ENCODE results near the gene CACNA1I. TPM values are rescaled to one million over a fixed set of nuclear protein-coding genes. Genes with fewer than 3 reads are reported as not detected.

Gene CACNA1I
- total RNA-seq, 2 donors from 2014 or later = 0.08 TPM; not detected in 1

DNA sequence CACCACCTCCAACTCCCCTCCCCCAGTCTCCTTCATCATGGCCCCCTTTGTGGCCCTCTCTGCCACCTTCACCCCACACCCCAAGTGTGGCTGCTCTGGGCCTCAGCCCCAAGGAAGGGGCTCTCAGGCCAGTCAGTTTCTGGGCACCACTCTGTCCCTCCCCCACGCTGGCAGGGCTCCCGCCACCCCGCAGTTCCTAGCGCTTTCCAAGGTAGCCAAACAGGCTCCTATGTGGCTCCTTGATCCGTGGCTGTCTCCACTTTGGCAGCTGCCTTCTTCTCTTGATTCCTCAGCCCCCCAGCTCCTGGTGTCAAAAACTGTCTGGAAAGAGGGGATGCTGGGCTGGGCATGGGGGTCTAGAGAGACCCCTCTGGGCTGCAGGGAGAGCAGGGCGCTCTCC is 10.4 kb upstream of the CACNA1I start:
- Histone ChIP-seq H3K36me3 (no peaks in the 10 kb centered on the region), H3K4me1 (peaks cover 0 to 13% of the 10 kb centered on the region in 2 donors), H3K27me3 (peaks cover 8 to 14% of the 10 kb centered on the region in 2 donors), H3K27ac (no peak overlapping the region), H3K9me3 (no peaks in the 10 kb centered on the region), H3K4me3 (no peak overlapping the region)
- no peak for DNase-seq (ENCODE audit: low spot score)
- TF ChIP-seq, protein P1, sequence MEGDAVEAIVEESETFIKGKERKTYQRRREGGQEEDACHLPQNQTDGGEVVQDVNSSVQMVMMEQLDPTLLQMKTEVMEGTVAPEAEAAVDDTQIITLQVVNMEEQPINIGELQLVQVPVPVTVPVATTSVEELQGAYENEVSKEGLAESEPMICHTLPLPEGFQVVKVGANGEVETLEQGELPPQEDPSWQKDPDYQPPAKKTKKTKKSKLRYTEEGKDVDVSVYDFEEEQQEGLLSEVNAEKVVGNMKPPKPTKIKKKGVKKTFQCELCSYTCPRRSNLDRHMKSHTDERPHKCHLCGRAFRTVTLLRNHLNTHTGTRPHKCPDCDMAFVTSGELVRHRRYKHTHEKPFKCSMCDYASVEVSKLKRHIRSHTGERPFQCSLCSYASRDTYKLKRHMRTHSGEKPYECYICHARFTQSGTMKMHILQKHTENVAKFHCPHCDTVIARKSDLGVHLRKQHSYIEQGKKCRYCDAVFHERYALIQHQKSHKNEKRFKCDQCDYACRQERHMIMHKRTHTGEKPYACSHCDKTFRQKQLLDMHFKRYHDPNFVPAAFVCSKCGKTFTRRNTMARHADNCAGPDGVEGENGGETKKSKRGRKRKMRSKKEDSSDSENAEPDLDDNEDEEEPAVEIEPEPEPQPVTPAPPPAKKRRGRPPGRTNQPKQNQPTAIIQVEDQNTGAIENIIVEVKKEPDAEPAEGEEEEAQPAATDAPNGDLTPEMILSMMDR (IDR thresholded peaks at IDR 0.05) = no peak

DNA sequence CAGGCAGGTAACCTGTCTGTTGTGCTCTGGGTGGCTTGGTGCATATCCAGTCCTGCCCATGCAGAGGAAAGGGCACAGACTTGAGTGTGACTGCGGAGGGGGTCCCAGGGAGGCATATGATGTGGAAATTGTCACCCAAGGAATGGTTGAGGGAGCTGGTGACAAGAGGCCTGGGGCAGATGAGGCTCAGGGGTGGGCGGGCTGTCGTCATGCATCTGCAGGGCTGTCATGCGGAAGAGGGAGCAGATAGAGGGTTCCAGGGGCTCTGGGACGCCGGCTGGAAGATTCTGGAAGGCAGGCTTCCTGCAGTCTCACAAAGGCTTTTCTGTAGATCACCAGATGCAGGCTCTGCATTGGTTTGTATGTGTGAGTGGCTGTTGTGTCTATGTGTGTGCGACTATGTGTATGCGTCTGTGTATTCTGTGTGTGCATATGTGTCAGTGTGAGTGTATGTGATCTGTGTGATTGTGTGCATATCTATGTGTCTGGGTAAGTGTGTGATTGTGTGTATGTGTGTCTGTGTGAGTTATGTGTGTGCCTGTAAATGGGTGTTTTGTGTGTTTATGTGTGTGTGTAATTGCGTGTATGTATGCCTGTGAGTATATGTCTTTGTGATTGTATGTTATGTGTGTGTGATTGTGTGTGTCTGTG is 7.6 kb upstream of the CACNA1I start:
- Histone ChIP-seq H3K27ac (no peak overlapping the region), H3K36me3 (no peaks in the 10 kb centered on the region), H3K9me3 (no peaks in the 10 kb centered on the region), H3K27me3 (peaks cover 5 to 8% of the 10 kb centered on the region in 2 donors), H3K4me3 (no peak overlapping the region), H3K4me1 (peaks cover 0 to 7% of the 10 kb centered on the region in 2 donors)
- TF ChIP-seq, protein P1 (IDR thresholded peaks at IDR 0.05) = no peak
- DNase-seq (ENCODE audit: low spot score) = no peak

DNA sequence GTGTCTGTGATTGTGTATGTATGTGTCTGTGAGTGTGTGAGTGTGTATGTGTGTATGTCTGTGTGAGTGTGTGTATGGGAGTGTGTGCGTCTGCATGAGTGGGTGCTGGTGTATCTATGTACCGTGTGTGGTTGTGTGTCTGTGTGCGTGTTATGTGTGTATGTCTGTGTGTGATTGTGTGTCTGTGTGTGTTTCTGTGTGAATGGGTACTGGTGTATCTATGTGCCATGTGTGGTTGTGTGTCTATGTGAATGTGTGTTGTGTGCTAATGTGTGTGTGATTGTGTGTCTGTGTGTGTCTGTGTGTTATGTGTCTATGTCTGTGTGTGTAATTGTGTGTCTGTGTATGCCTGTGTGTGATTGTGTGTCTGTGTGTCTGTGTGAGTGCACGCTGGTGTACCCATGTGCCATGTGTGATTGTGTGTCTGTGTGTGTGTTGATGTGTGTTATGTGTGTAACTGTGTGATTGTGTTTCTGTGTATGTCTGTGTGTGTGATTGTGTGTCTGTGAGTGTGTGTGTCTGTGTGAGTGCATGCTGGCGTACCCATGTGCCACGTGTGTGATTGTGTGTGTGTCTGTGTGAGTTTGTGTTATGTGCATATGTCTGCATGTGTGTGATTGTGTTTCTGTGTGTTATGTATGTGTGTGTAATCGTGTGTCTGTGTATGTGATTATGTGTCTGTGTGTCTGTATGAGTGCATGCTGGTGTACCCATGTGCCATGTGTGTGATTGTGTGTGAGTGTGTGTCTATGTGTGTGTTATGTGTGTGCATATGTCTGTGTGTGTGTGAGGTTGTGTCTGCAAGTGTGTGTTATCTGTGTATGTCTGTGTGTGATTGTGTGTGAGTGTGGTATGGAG is 6.8 kb upstream of the CACNA1I start:
- no peak overlapping the region for H3K4me3 ChIP-seq
- TF ChIP-seq, protein P1 (IDR thresholded peaks at IDR 0.05) = no peak
- no peaks in the 10 kb centered on the region for H3K9me3 ChIP-seq
- no peak for DNase-seq (ENCODE audit: low spot score)
- no peaks in the 10 kb centered on the region for H3K36me3 ChIP-seq
- no peaks in the 10 kb centered on the region for H3K4me1 ChIP-seq
- no peaks in the 10 kb centered on the region for H3K27me3 ChIP-seq
- H3K27ac ChIP-seq = no peak overlapping the region

DNA sequence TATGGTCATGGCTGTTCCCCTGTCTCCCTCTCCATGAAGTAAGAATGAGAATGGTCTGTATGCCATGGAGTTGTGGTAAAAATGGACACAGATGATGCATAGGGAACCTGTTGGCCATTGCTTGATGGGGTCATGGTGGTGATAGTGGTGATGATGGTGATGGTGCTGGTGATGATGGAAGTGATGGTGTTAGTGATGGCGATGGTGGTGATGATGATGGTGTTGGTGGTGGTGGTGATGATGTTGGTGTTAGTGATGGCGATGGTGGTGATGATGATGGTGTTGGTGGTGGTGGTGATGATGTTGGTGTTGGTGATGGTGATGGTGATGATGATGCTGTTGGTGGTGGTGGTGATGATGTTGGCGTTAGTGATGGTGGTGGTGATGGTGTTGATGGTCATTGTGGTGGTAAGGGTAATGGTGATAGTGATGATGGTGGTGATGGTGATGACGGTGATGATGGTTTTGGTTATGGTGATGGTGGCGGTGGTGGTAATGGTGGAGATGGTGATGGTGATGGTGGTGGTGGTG is 5.1 kb upstream of the CACNA1I start:
- H3K9me3 ChIP-seq = no peaks in the 10 kb centered on the region
- H3K27me3 ChIP-seq = no peaks in the 10 kb centered on the region
- TF ChIP-seq, protein P1 (IDR thresholded peaks at IDR 0.05) = no peak
- H3K4me3 ChIP-seq = no peak overlapping the region
- no peak for DNase-seq (ENCODE audit: low spot score)
- H3K27ac ChIP-seq = no peak overlapping the region
- no peaks in the 10 kb centered on the region for H3K4me1 ChIP-seq
- no peaks in the 10 kb centered on the region for H3K36me3 ChIP-seq

DNA sequence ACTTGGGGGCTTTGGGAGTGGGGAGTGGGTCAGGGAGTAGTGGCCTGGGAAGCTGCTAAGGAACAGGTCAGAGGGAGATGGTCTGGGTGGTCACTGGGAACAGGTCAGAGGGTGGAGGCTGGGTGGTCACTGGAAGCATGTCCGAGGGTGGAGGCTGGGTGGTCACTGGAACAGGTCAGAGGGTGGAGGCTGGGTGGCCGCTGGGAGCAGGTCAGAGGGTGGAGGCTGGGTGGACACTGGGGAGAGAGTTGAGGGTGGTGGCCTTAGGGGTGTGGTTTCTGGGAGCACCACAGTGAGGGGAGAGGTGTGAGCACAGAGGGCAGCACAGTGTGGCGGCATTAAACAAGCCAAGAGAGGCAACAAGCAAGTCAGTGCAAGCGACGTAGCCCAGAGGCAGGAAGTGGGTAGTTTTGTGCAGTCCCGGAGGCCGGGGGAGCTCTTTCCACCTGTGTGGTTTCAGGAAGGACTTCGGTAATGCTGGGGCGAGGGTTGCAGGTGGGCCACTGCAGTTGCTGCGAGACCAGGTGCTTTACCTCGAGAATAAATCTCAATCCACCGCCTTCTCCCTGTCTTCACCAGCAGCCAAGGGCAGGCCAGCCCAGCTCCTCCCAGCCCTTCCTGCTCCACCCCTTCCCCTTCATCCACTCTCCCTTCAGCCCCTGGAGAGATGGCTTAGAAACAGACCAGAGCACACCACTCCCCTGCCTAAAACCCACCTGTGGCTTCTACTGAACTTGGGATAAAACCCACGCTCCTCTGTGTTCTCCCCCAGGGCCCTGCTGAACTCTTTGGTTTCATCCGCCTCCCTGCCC is 3.2 kb upstream of the CACNA1I start:
- H3K27me3 ChIP-seq = no peaks in the 10 kb centered on the region
- H3K9me3 ChIP-seq = no peaks in the 10 kb centered on the region
- H3K4me1 ChIP-seq = no peaks in the 10 kb centered on the region
- no peak overlapping the region for H3K4me3 ChIP-seq
- H3K36me3 ChIP-seq = no peaks in the 10 kb centered on the region
- no peak for DNase-seq (ENCODE audit: low spot score)
- H3K27ac ChIP-seq = no peak overlapping the region
- TF ChIP-seq, protein P1 (IDR thresholded peaks at IDR 0.05) = no peak

All from right atrium auricular region (tissue), 2 donors.